Liver (tissue), 9 donors: ENCODE data around the gene LHFPL3. TPM values are rescaled to one million over a fixed set of nuclear protein-coding genes. Genes with fewer than 3 reads are reported as not detected.

ENCODE experiments used
- DNase-seq: peaks from one replicate; pipeline ENCODE4 v3.0.0-alpha.2; 2017; ENCODE audit warnings: low spot score
- H3K27ac ChIP-seq, 2 donors: one replicate each; pipeline ENCODE4 v1.7.0; 2013; ENCODE audit warnings: inconsistent platforms in 2 of 2, low read length in 2 of 2, control low read depth in 1 of 2, low read depth in 1 of 2, mild to moderate bottlenecking in 1 of 2
- H3K27me3 ChIP-seq, 4 donors: one replicate each; pipeline versions ENCODE4 v1.6.1 to v1.7.0; 2013; ENCODE audit warnings: low read length in 3 of 4, inconsistent platforms in 1 of 4, mild to moderate bottlenecking in 1 of 4, moderate library complexity in 1 of 4; ENCODE audit not compliant: control insufficient read depth in 4 of 4, insufficient read depth in 4 of 4
- H3K36me3 ChIP-seq, 4 donors: one replicate each; pipeline versions ENCODE4 v1.6.1 to v1.7.0; 2013; ENCODE audit warnings: low read length in 3 of 4, mild to moderate bottlenecking in 3 of 4, low read depth in 1 of 4, moderate library complexity in 1 of 4; ENCODE audit not compliant: control insufficient read depth in 4 of 4, insufficient read depth in 3 of 4
- H3K4me1 ChIP-seq, 4 donors: one replicate each; pipeline versions ENCODE4 v1.6.1 to v1.7.0; 2013; ENCODE audit warnings: low read length in 3 of 4, mild to moderate bottlenecking in 3 of 4, moderate library complexity in 1 of 4; ENCODE audit not compliant: control insufficient read depth in 4 of 4, insufficient read depth in 4 of 4
- H3K4me3 ChIP-seq, 3 donors: one replicate each; pipeline versions ENCODE4 v1.6.1 to v1.7.0; 2013; ENCODE audit warnings: low read length in 3 of 3, control low read depth in 1 of 3, low read depth in 1 of 3, mild to moderate bottlenecking in 1 of 3
- H3K9ac ChIP-seq, 2 donors: one replicate each; pipeline ENCODE4 v1.7.0; 2013; ENCODE audit warnings: low read length in 2 of 2, mild to moderate bottlenecking in 2 of 2, moderate library complexity in 2 of 2, control low read depth in 1 of 2, low read depth in 1 of 2
- H3K9me3 ChIP-seq, 4 donors: one replicate each; pipeline versions ENCODE4 v1.6.1 to v1.7.0; 2013; ENCODE audit warnings: low read length in 3 of 4; ENCODE audit not compliant: control insufficient read depth in 4 of 4
- EGR1 ChIP-seq, 2 donors: IDR thresholded peaks; 2 replicates each; pipeline ENCODE4 v1.6.1; 2016 to 2018; ENCODE audit warnings: antibody characterized with exemption in 2 of 2, low read depth in 2 of 2
- FOXA1 ChIP-seq: IDR thresholded peaks from 2 replicates; pipeline ENCODE4 v1.6.1; 2016; ENCODE audit warnings: antibody characterized with exemption
- FOXA2 ChIP-seq: IDR thresholded peaks from 2 replicates; pipeline ENCODE4 v1.6.1; 2016; ENCODE audit warnings: antibody characterized with exemption
- GABPA ChIP-seq, 2 donors: IDR thresholded peaks in 1 of 2; conservative IDR thresholded peaks in 1 of 2; 2 replicates each; pipeline ENCODE4 v1.6.1; 2016; ENCODE audit warnings: antibody characterized with exemption in 2 of 2, mild to moderate bottlenecking in 1 of 2, moderate library complexity in 1 of 2
- HNF4A ChIP-seq, 2 donors: conservative IDR thresholded peaks; 2 replicates each; pipeline ENCODE4 v1.6.1; 2016; ENCODE audit warnings: antibody characterized with exemption in 2 of 2, mild to moderate bottlenecking in 2 of 2
- HNF4G ChIP-seq: IDR thresholded peaks from 2 replicates; pipeline ENCODE4 v1.6.1; 2016; ENCODE audit warnings: antibody characterized with exemption
- NR2F2 ChIP-seq: IDR thresholded peaks from 2 replicates; pipeline ENCODE4 v1.6.1; 2016; ENCODE audit warnings: antibody characterized with exemption
- REST ChIP-seq: IDR thresholded peaks from 2 replicates; pipeline ENCODE4 v1.6.1; 2016; ENCODE audit warnings: antibody characterized with exemption, mild to moderate bottlenecking
- RXRA ChIP-seq, 2 donors: IDR thresholded peaks; 2 replicates each; pipeline ENCODE4 v1.6.1; 2017 to 2018; ENCODE audit warnings: antibody characterized with exemption in 2 of 2, mild to moderate bottlenecking in 1 of 2
- SP1 ChIP-seq: IDR thresholded peaks from 2 replicates; pipeline ENCODE4 v1.6.1; 2018; ENCODE audit warnings: antibody characterized with exemption, mild to moderate bottlenecking
- TAF1 ChIP-seq: conservative IDR thresholded peaks from 2 replicates; pipeline ENCODE4 v1.6.1; 2016; ENCODE audit warnings: antibody characterized with exemption, mild to moderate bottlenecking
- ZBTB33 ChIP-seq: IDR thresholded peaks from 2 replicates; pipeline ENCODE4 v1.6.1; 2016; ENCODE audit warnings: antibody characterized with exemption
- WGBS: extraction: QIAGEN DNeasy Blood & Tissue Kit; methylation state at CpG from one replicate; pipeline ENCODE4 v1.1.7; 2013; 5-methylcytosine and 5-hydroxymethylcytosine counted together
- polyA plus RNA-seq, 2 donors: library from polyadenylated mRNA; stranded (reverse) in 1 of 2; unstranded in 1 of 2; fragments of 200-250 nt in 1 of 2; fragments of >200 nt in 1 of 2; fragmentation: Nextera tagmentation in 1 of 2; extraction: Ambion mirVana in 1 of 2; gene quantifications; one replicate each; pipeline versions ENCODE4 v1.2.1 to v1.2.3, GENCODE V29; 2013 to 2015
- total RNA-seq, 2 donors: library from RNA; depleted of rRNA; stranded (reverse); fragments of >200 nt; gene quantifications; one replicate each; pipeline ENCODE4 v1.2.3, GENCODE V29; 2014
- donor health status: healthy.
- donor health status: healthy.
- donor health status: healthy.
- donor health status: healthy.
- donor health status: healthy.

The LHFPL3 gene
- total and polyA plus RNA-seq, 4 donors, result not detected

GRCh38 chr7:104805449-104806317, 477.3 kb downstream of the LHFPL3 start:
- Histone ChIP-seq H3K27me3 (peaks cover 0 to 3% (median 1%) of the 10 kb centered on the region in 4 donors), H3K4me3 (no peak overlapping the region), H3K27ac (no peak overlapping the region), H3K4me1 (no peaks in the 10 kb centered on the region), H3K9ac (no peak overlapping the region), H3K36me3 (no peaks in the 10 kb centered on the region), H3K9me3 (peaks cover 0 to 3% (median 0%) of the 10 kb centered on the region in 4 donors)
- no peak for TF ChIP-seq RXRA (IDR thresholded peaks at IDR 0.05)
- WGBS, result 72% methylated on average over 8 of the region's 8 CpGs
- no peak for DNase-seq

- no peak overlapping the region for H3K4me3 ChIP-seq
- no peak overlapping the region for H3K9ac ChIP-seq
- H3K27ac ChIP-seq, result no peak overlapping the region
- peaks cover 0 to 5% (median 2%) of the 10 kb centered on the region in 4 donors for H3K27me3 ChIP-seq
- 53% methylated on average over 6 of the region's 6 CpGs for WGBS
- no peak for DNase-seq
- H3K9me3 ChIP-seq, result peaks cover 0 to 3% (median 0%) of the 10 kb centered on the region in 4 donors
- H3K36me3 ChIP-seq, result no peaks in the 10 kb centered on the region
- TF ChIP-seq FOXA1 (no peak), EGR1 (IDR thresholded peaks at IDR 0.05; ENCODE audit: low read depth in 2 of 2) (no peak), GABPA (IDR thresholded peaks at IDR 0.05 in 1 of 2, conservative IDR thresholded peaks at IDR 0.05 in 1 of 2) (no peak), FOXA2 (no peak), ZBTB33 (no peak), RXRA (IDR thresholded peaks at IDR 0.05) (no peak), REST (no peak), TAF1 (no peak), HNF4A (conservative IDR thresholded peaks at IDR 0.05) (no peak), NR2F2 (no peak)
- H3K4me1 ChIP-seq, result no peaks in the 10 kb centered on the region
Measured at GRCh38 chr7:104807671-104808070, 479.3 kb downstream of the LHFPL3 start.

GRCh38 chr7:104809906-104810305, 481.5 kb downstream of the LHFPL3 start:
- no peak for TF ChIP-seq EGR1 (IDR thresholded peaks at IDR 0.05; ENCODE audit: low read depth in 2 of 2)
- no peak for TF ChIP-seq HNF4A (conservative IDR thresholded peaks at IDR 0.05)
- TF ChIP-seq SP1, result no peak
- TF ChIP-seq HNF4G, result no peak
- Histone ChIP-seq H3K36me3 (no peaks in the 10 kb centered on the region), H3K9me3 (peaks cover 0 to 3% (median 0%) of the 10 kb centered on the region in 4 donors), H3K4me3 (no peak overlapping the region), H3K27me3 (peaks cover 0 to 5% (median 2%) of the 10 kb centered on the region in 4 donors), H3K9ac (no peak overlapping the region), H3K27ac (no peak overlapping the region), H3K4me1 (no peaks in the 10 kb centered on the region)
- DNase-seq, result no peak
- 90% methylated on average over 2 of the region's 2 CpGs for WGBS
